ENCODE results near the gene CPNE9.

Gene CPNE9

GRCh38 chr3:9664119-9664751, 39.4 kb upstream of the CPNE9 start:
- Histone ChIP-seq H3F3A (ENCODE audit: insufficient read depth, low read length) (no peaks in the 10 kb centered on the region), H3K27me3 (replicated peaks; ENCODE audit: insufficient read depth, low read length) (no peaks in the 10 kb centered on the region), H3K9me2 (replicated peaks; ENCODE audit: insufficient read depth, low read length) (no peaks in the 10 kb centered on the region), H4K20me1 (ENCODE audit: insufficient read depth, low read length) (no peaks in the 10 kb centered on the region), H3K9ac (ENCODE audit: low read length) (no peak overlapping the region), H3K4me2 (ENCODE audit: low read depth, low read length) (no peak overlapping the region), H3K4me3 (ENCODE audit: low read length) (no peak overlapping the region), H3K36me3 (replicated peaks; ENCODE audit: insufficient read depth, low read length) (peaks cover 3% of the 10 kb centered on the region; the same call in 1 of the 2 replicates), H3K4me1 (ENCODE audit: low read length) (no peaks in the 10 kb centered on the region), H3K79me2 (ENCODE audit: low read length) (peaks cover 29% of the 10 kb centered on the region), H3K27ac (ENCODE audit: low read length) (no peak overlapping the region), H3K9me3 (replicated peaks; ENCODE audit: insufficient read depth, low read length) (no peaks in the 10 kb centered on the region), H2AFZ (ENCODE audit: low read length) (no peak overlapping the region)
- DNase-seq: no peak
- TF ChIP-seq CTCF (IDR thresholded peaks at IDR 0.05; ENCODE audit: low read length): no peak
- no peak for TF ChIP-seq EZH2 (optimal IDR thresholded peaks at IDR 0.05; ENCODE audit: low read depth, low read length)
- TF ChIP-seq EZH2phosphoT487 (IDR thresholded peaks at IDR 0.05; ENCODE audit: low read length): no peak

- Histone ChIP-seq H3K4me3 (ENCODE audit: low read length) (no peak overlapping the region), H4K20me1 (ENCODE audit: insufficient read depth, low read length) (no peaks in the 10 kb centered on the region), H3K4me1 (ENCODE audit: low read length) (no peaks in the 10 kb centered on the region), H3K9me3 (replicated peaks; ENCODE audit: insufficient read depth, low read length) (no peaks in the 10 kb centered on the region), H3K79me2 (ENCODE audit: low read length) (peaks cover 10% of the 10 kb centered on the region; the same call in 1 of the 2 replicates), H3K9me2 (replicated peaks; ENCODE audit: insufficient read depth, low read length) (no peaks in the 10 kb centered on the region), H3K36me3 (replicated peaks; ENCODE audit: insufficient read depth, low read length) (peaks cover 3% of the 10 kb centered on the region; the same call in 1 of the 2 replicates), H3K9ac (ENCODE audit: low read length) (no peak overlapping the region), H3K4me2 (ENCODE audit: low read depth, low read length) (no peak overlapping the region), H3F3A (ENCODE audit: insufficient read depth, low read length) (no peaks in the 10 kb centered on the region), H3K27ac (ENCODE audit: low read length) (no peak overlapping the region), H3K27me3 (replicated peaks; ENCODE audit: insufficient read depth, low read length) (no peaks in the 10 kb centered on the region), H2AFZ (ENCODE audit: low read length) (no peak overlapping the region)
- DNase-seq: no peak
- no peak for TF ChIP-seq CTCF (IDR thresholded peaks at IDR 0.05; ENCODE audit: low read length)
- no peak for TF ChIP-seq EZH2phosphoT487 (IDR thresholded peaks at IDR 0.05; ENCODE audit: low read length)
- TF ChIP-seq EZH2 (optimal IDR thresholded peaks at IDR 0.05; ENCODE audit: low read depth, low read length): no peak
These were observed 36.8 kb upstream of the CPNE9 start for GRCh38 chr3:9666704-9667445.

DNA sequence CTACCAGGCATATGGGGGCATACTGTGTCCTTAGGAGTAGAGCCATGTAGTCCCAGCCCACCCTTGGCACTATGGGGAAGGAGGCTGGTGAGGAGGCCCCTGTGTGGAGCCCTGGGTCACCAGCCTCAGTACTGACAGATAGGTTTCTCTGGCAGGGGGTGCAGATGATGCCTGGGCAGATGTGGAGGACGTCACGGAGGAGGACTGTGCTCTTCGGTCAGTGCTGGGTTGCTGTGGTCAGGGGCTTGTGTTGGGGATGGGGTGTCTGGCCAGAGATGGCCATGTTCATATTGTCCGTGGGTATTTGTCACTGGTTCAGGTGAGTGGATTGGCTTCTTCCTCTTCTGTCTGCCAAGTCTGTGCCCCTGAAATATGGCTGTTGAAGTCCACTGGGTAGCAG, 34.4 kb upstream of the CPNE9 start:
- Histone ChIP-seq H3K9me3 (replicated peaks; ENCODE audit: insufficient read depth, low read length) (no peaks in the 10 kb centered on the region), H3K9me2 (replicated peaks; ENCODE audit: insufficient read depth, low read length) (no peaks in the 10 kb centered on the region), H3K27ac (ENCODE audit: low read length) (no peak overlapping the region), H3K36me3 (replicated peaks; ENCODE audit: insufficient read depth, low read length) (0 out of 2 replicates have a peak, but pooled peaks cover 4% of the 10 kb centered on the region), H3K27me3 (replicated peaks; ENCODE audit: insufficient read depth, low read length) (no peaks in the 10 kb centered on the region), H3K9ac (ENCODE audit: low read length) (no peak overlapping the region), H2AFZ (ENCODE audit: low read length) (no peak overlapping the region), H3F3A (ENCODE audit: insufficient read depth, low read length) (no peaks in the 10 kb centered on the region), H4K20me1 (ENCODE audit: insufficient read depth, low read length) (no peaks in the 10 kb centered on the region), H3K79me2 (ENCODE audit: low read length) (0 out of 2 replicates have a peak, but pooled peaks cover 1% of the 10 kb centered on the region), H3K4me3 (ENCODE audit: low read length) (no peak overlapping the region), H3K4me1 (ENCODE audit: low read length) (no peaks in the 10 kb centered on the region), H3K4me2 (ENCODE audit: low read depth, low read length) (no peak overlapping the region)
- DNase-seq: no peak
- TF ChIP-seq EZH2phosphoT487 (IDR thresholded peaks at IDR 0.05; ENCODE audit: low read length) (no peak), EZH2 (optimal IDR thresholded peaks at IDR 0.05; ENCODE audit: low read depth, low read length) (no peak), CTCF (IDR thresholded peaks at IDR 0.05; ENCODE audit: low read length) (no peak)

Data from MM.1S (cell line).